Ramos (cell line): ENCODE results near the gene MAGI2.

Experiments used
- in situ Hi-C: fragments of 300-500 bp; cut with MboI; formaldehyde crosslinking; loops from one replicate; pipeline ENCODE4 v1.14.3; 2022; ENCODE audit warnings: low sequenced_read_pairs; ENCODE audit not compliant: unreplicated experiment

MAGI2 gene

GRCh38 chr7:78232806-78233205 lies 1220.7 kb downstream of the MAGI2 start:
- in situ Hi-C loops: no loop called here

GRCh38 chr7:78226059-78226719 lies 1227.3 kb downstream of the MAGI2 start:
- in situ Hi-C loops: no loop called here

GRCh38 chr7:78225534-78225933 lies 1227.9 kb downstream of the MAGI2 start:
- in situ Hi-C loops: no loop called here

GRCh38 chr7:78224923-78225322 lies 1228.5 kb downstream of the MAGI2 start:
- in situ Hi-C loops: no loop called here

- in situ Hi-C loops: no loop called here
Observed at GRCh38 chr7:78223598-78223997, 1229.9 kb downstream of the MAGI2 start.

- in situ Hi-C loops: no loop called here
Observed at GRCh38 chr7:78222001-78222751, 1231.3 kb downstream of the MAGI2 start.

GRCh38 chr7:78220754-78221153 lies 1232.7 kb downstream of the MAGI2 start:
- in situ Hi-C loops: no loop called here

- in situ Hi-C loops: no loop called here
Observed at GRCh38 chr7:78218876-78219275, 1234.6 kb downstream of the MAGI2 start.

- in situ Hi-C loops: no loop called here
Observed at GRCh38 chr7:78218051-78218450, 1235.4 kb downstream of the MAGI2 start.

GRCh38 chr7:78215199-78215598 lies 1238.3 kb downstream of the MAGI2 start:
- in situ Hi-C loops: no loop called here

- in situ Hi-C loops: no loop called here
Observed at GRCh38 chr7:78213402-78213801, 1240.1 kb downstream of the MAGI2 start.

GRCh38 chr7:78212476-78213060 lies 1240.9 kb downstream of the MAGI2 start:
- in situ Hi-C loops: no loop called here

- in situ Hi-C loops: no loop called here
Observed at GRCh38 chr7:78207269-78207668, 1246.2 kb downstream of the MAGI2 start.

- in situ Hi-C loops: no loop called here
Observed at GRCh38 chr7:78206769-78207168, 1246.7 kb downstream of the MAGI2 start.

GRCh38 chr7:78203042-78203720 lies 1250.3 kb downstream of the MAGI2 start:
- in situ Hi-C loops: no loop called here

- in situ Hi-C loops: no loop called here
Observed at GRCh38 chr7:78198756-78199155, 1254.7 kb downstream of the MAGI2 start.

GRCh38 chr7:78197447-78197846 lies 1256.0 kb downstream of the MAGI2 start:
- in situ Hi-C loops: no loop called here

GRCh38 chr7:78195281-78195680 lies 1258.2 kb downstream of the MAGI2 start:
- in situ Hi-C loops: no loop called here

GRCh38 chr7:78194611-78195010 lies 1258.9 kb downstream of the MAGI2 start:
- in situ Hi-C loops: no loop called here

GRCh38 chr7:78191475-78192079 lies 1261.9 kb downstream of the MAGI2 start:
- in situ Hi-C loops: no loop called here

- in situ Hi-C loops: no loop called here
Observed at GRCh38 chr7:78189762-78190161, 1263.7 kb downstream of the MAGI2 start.
